Peyer's patch (tissue), 4 donors: ENCODE measurements around the gene BMP7.

ENCODE experiments used
- POLR2A ChIP-seq, 2 donors: fragments of 450-650 bp; IDR thresholded peaks; one replicate each; pipeline ENCODE4 v1.5.1; 2017; ENCODE audit warnings: antibody characterized with exemption in 2 of 2, mild to moderate bottlenecking in 2 of 2, moderate library complexity in 2 of 2
- TF ChIP-seq, protein P1 (sequence below), 6 experiments: fragments of 450-650 bp in 4 of 6; fragments of 200-600 bp in 2 of 6; sonication (generic) in 1 of 6; IDR thresholded peaks; one replicate each; pipeline ENCODE4 v1.5.1; 2017 to 2019; ENCODE audit warnings: antibody characterized with exemption in 6 of 6, mild to moderate bottlenecking in 3 of 6, moderate library complexity in 1 of 6

DNA sequence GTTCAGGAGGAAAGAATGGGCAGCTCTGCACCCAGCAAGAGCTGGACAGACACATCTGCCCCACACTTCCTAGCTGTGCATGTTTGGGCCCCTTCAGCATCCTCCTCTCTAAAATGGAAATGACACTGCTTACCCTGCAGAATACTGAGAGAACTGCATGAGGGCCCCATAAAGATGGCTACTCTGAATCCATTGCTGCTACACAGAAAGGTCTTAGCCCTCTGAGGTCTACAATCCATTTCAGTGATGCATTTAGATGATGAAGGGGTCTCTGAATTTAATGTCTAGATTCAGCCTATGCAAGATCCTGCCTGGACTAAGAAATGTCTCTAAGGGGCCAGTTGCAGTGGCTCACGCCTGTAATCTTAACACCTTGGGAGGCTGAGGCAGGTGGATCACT lies 11.3 kb downstream of the BMP7 start:
- TF ChIP-seq, protein P1, sequence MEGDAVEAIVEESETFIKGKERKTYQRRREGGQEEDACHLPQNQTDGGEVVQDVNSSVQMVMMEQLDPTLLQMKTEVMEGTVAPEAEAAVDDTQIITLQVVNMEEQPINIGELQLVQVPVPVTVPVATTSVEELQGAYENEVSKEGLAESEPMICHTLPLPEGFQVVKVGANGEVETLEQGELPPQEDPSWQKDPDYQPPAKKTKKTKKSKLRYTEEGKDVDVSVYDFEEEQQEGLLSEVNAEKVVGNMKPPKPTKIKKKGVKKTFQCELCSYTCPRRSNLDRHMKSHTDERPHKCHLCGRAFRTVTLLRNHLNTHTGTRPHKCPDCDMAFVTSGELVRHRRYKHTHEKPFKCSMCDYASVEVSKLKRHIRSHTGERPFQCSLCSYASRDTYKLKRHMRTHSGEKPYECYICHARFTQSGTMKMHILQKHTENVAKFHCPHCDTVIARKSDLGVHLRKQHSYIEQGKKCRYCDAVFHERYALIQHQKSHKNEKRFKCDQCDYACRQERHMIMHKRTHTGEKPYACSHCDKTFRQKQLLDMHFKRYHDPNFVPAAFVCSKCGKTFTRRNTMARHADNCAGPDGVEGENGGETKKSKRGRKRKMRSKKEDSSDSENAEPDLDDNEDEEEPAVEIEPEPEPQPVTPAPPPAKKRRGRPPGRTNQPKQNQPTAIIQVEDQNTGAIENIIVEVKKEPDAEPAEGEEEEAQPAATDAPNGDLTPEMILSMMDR (IDR thresholded peaks at IDR 0.05) = no peak
- TF ChIP-seq POLR2A (IDR thresholded peaks at IDR 0.05) = no peak
